IMR-90 (cell line): ENCODE data around the gene EFHC2. TPM values are rescaled to one million over a fixed set of nuclear protein-coding genes. Genes with fewer than 3 reads are reported as not detected.

Source experiments
- ATAC-seq: fragments of 200-7000 bp; cut with Tn5 transposase; 2 replicates; pipeline ENCODE4 v1.9.1; 2020; ENCODE audit warnings: low read depth, mild to moderate bottlenecking, moderate library complexity
- BruUV-seq: library from RNA; stranded (reverse); fragments of 400-500 nt; replicated peaks from 2 replicates; lab custom pipeline; 2021; lab: Mats Ljungman, UMichigan
- CTCF ChIA-PET: fragments of 300-600 bp; formaldehyde crosslinking; extraction: SDS; loops from one replicate; lab custom pipeline; 2021; ENCODE audit warnings: antibody characterized with exemption; lab: Yijun Ruan, JAX
- POLR2A ChIA-PET: fragments of 300-600 bp; sonication (Branson Sonifier 250); formaldehyde crosslinking; loops from one replicate; lab custom pipeline; 2022; ENCODE audit warnings: antibody characterized with exemption; ENCODE audit not compliant: unreplicated experiment; lab: Charles Lee
- DNase-seq: peaks from one replicate; pipeline ENCODE4 v3.0.0; 2013
- H2AFZ ChIP-seq: replicated peaks from 2 replicates; pipeline ENCODE3; 2013; ENCODE audit warnings: low read length, mild to moderate bottlenecking; ENCODE audit not compliant: poor library complexity
- H2AK5ac ChIP-seq: 2 replicates; pipeline ENCODE4 v1.6.1; 2013; ENCODE audit warnings: low read depth, low read length, inconsistent platforms
- H2AK9ac ChIP-seq: replicated peaks from 2 replicates; pipeline ENCODE3; 2013; ENCODE audit warnings: mild to moderate bottlenecking, low read depth, low read length, moderate library complexity; ENCODE audit not compliant: poor library complexity
- H2BK120ac ChIP-seq: 2 replicates; pipeline ENCODE4 v1.6.1; 2013; ENCODE audit warnings: low read depth, low read length, inconsistent platforms
- H2BK15ac ChIP-seq: 3 replicates; pipeline ENCODE4 v1.6.1; 2013; ENCODE audit warnings: low read depth, low read length, inconsistent platforms
- H2BK20ac ChIP-seq: 2 replicates; pipeline ENCODE4 v1.6.1; 2013; ENCODE audit warnings: low read depth, mild to moderate bottlenecking, inconsistent platforms, low read length, moderate library complexity
- H2BK5ac ChIP-seq: 2 replicates; pipeline ENCODE4 v1.6.1; 2013; ENCODE audit warnings: mild to moderate bottlenecking, low read depth, low read length, inconsistent platforms; ENCODE audit not compliant: poor library complexity, severe bottlenecking
- H3K14ac ChIP-seq: replicated peaks from 2 replicates; pipeline ENCODE4 v1.6.1; 2013; ENCODE audit warnings: low read depth, low read length, inconsistent platforms
- H3K18ac ChIP-seq: 2 replicates; pipeline ENCODE4 v1.6.1; 2013; ENCODE audit warnings: low read depth, low read length, control low read depth
- H3K23ac ChIP-seq: 2 replicates; pipeline ENCODE4 v1.6.1; 2013; ENCODE audit warnings: low read depth, low read length, inconsistent platforms
- H3K27ac ChIP-seq: 2 replicates; pipeline ENCODE4 v1.5.1; 2013; ENCODE audit warnings: mild to moderate bottlenecking, control low read depth, low read length; ENCODE audit not compliant: insufficient read depth
- H3K27me3 ChIP-seq: 2 replicates; pipeline ENCODE4 v1.6.1; 2013; ENCODE audit warnings: low read length; ENCODE audit not compliant: control insufficient read depth, insufficient read depth
- H3K36me3 ChIP-seq: 2 replicates; pipeline ENCODE4 v1.6.1; 2013; ENCODE audit warnings: low read length, mixed read lengths; ENCODE audit not compliant: control insufficient read depth, insufficient read depth
- H3K4ac ChIP-seq: 2 replicates; pipeline ENCODE4 v1.6.1; 2013; ENCODE audit warnings: low read depth, low read length, inconsistent platforms
- H3K4me1 ChIP-seq: 2 replicates; pipeline ENCODE4 v1.6.1; 2013; ENCODE audit warnings: low read length, mixed read lengths; ENCODE audit not compliant: control insufficient read depth, insufficient read depth
- H3K4me2 ChIP-seq: 2 replicates; pipeline ENCODE4 v1.6.1; 2013; ENCODE audit warnings: low read depth, mild to moderate bottlenecking, control low read depth, low read length, moderate library complexity
- H3K4me3 ChIP-seq: 2 replicates; pipeline ENCODE4 v1.5.1; 2013; ENCODE audit warnings: low read depth, mild to moderate bottlenecking, control low read depth, low read length, moderate library complexity; ENCODE audit not compliant: insufficient read depth
- H3K56ac ChIP-seq: 2 replicates; pipeline ENCODE4 v1.6.1; 2013; ENCODE audit warnings: low read length, inconsistent platforms; ENCODE audit not compliant: insufficient read depth; ENCODE audit errors: extremely low read depth
- H3K79me1 ChIP-seq, 2 experiments: 2 replicates each; pipeline ENCODE4 v1.6.1; 2013; ENCODE audit warnings: low read length in 2 of 2, inconsistent platforms in 1 of 2, low read depth in 1 of 2
- H3K9ac ChIP-seq: 2 replicates; pipeline ENCODE4 v1.6.1; 2013; ENCODE audit warnings: low read depth, low read length, control low read depth
- H3K9me1 ChIP-seq: 2 replicates; pipeline ENCODE4 v1.6.1; 2013; ENCODE audit warnings: low read length, inconsistent platforms; ENCODE audit not compliant: insufficient read depth
- H3K9me3 ChIP-seq: 2 replicates; pipeline ENCODE4 v1.6.1; 2013; ENCODE audit warnings: low read length; ENCODE audit not compliant: control insufficient read depth, insufficient read depth
- H4K20me1 ChIP-seq: 2 replicates; pipeline ENCODE4 v1.6.1; 2013; ENCODE audit warnings: low read length, inconsistent platforms; ENCODE audit not compliant: insufficient read depth
- H4K5ac ChIP-seq: 2 replicates; pipeline ENCODE4 v1.6.1; 2013; ENCODE audit warnings: mild to moderate bottlenecking, low read depth, low read length, control low read depth
- H4K8ac ChIP-seq, 2 experiments: 2 replicates each; pipeline ENCODE4 v1.6.1; 2013; ENCODE audit warnings: low read depth in 2 of 2, low read length in 2 of 2, control low read depth in 1 of 2, inconsistent platforms in 1 of 2
- H4K91ac ChIP-seq: 2 replicates; pipeline ENCODE4 v1.6.1; 2013; ENCODE audit warnings: low read depth, low read length, inconsistent platforms; ENCODE audit not compliant: insufficient read depth
- MAFK ChIP-seq: IDR thresholded peaks from 2 replicates; pipeline ENCODE4 v1.6.1; 2012; ENCODE audit warnings: low read depth, low read length, improper control_type of control experiment
- WGBS, 2 experiments: methylation state at CpG; one replicate each; pipeline versions ENCODE4 v1.1.5 to v1.1.7; 2013; ENCODE audit warnings: missing lambda C conversion rate in 2 of 2; ENCODE audit not compliant: insufficient read length in 1 of 2; ENCODE audit errors: extremely low coverage in 2 of 2; 5-methylcytosine and 5-hydroxymethylcytosine counted together
- dilution Hi-C: fragments of 300-500 bp; cut with HindIII; formaldehyde crosslinking; loops from one replicate; pipeline ENCODE4 v1.14.3; 2018; ENCODE audit warnings: low sequenced_read_pairs; ENCODE audit not compliant: unreplicated experiment
- in situ Hi-C: fragments of 300-500 bp; cut with MboI; formaldehyde crosslinking; loops from 3 replicates; pipeline ENCODE4 v1.14.3; 2019; ENCODE audit warnings: low sequenced_read_pairs, inconsistent platforms, mixed read lengths
- intact Hi-C: fragments of 100-400 bp; cut with micrococcal nuclease; formaldehyde crosslinking; loops from 2 replicates; pipeline ENCODE4 v1.10.0; 2022
- polyA plus RNA-seq, 3 experiments: library from polyadenylated mRNA; depleted of rRNA; stranded (reverse); fragments of >200 nt; gene quantifications; 2 replicates each; pipeline ENCODE4 v1.2.3, GENCODE V29; 2012; ENCODE audit warnings: low replicate concordance in 1 of 3
- total RNA-seq: library from RNA; depleted of rRNA; stranded (reverse); fragments of >200 nt; gene quantifications from 2 replicates; pipeline ENCODE4 v1.2.3, GENCODE V29; 2012

Gene EFHC2
- total and polyA plus RNA-seq, 2 of the 4 experiments (the other 2 are of a cell fraction): 0.18 to 0.24 TPM

- no peak overlapping the region for H3K4me2 ChIP-seq
- no peak overlapping the region for H3K14ac ChIP-seq
- H3K9me1 ChIP-seq: no peaks in the 10 kb centered on the region
- no peak overlapping the region for H3K27ac ChIP-seq
- H2BK20ac ChIP-seq: no peak overlapping the region
- H2AK9ac ChIP-seq: no peak overlapping the region
- H3K4me3 ChIP-seq: no peak overlapping the region
- H4K20me1 ChIP-seq: no peaks in the 10 kb centered on the region
- CTCF ChIA-PET: no interaction called here
- H3K4me1 ChIP-seq: no peaks in the 10 kb centered on the region
- no peak overlapping the region for H2AFZ ChIP-seq
- H2BK120ac ChIP-seq: no peak overlapping the region
- H2AK5ac ChIP-seq: no peak overlapping the region
- no peaks in the 10 kb centered on the region for H3K79me1 ChIP-seq
- H3K56ac ChIP-seq: no peak overlapping the region
- no peak overlapping the region for H4K91ac ChIP-seq
- no peak overlapping the region for H4K5ac ChIP-seq
- no peak overlapping the region for H3K4ac ChIP-seq
- no peak overlapping the region for H2BK5ac ChIP-seq
- peaks cover 6% of the 10 kb centered on the region for H3K27me3 ChIP-seq
- no peaks in the 10 kb centered on the region for H3K9me3 ChIP-seq
- no CpG with 5 or more reads among the region's 2 CpGs for WGBS, 2 experiments
- no peaks in the 10 kb centered on the region for H3K36me3 ChIP-seq
- no peak overlapping the region for H2BK15ac ChIP-seq
- no peak for ATAC-seq
- DNase-seq: no peak
- TF ChIP-seq MAFK: no peak
- POLR2A ChIA-PET: no interaction called here
- no peak overlapping the region for H4K8ac ChIP-seq
- H3K9ac ChIP-seq: no peak overlapping the region
- BruUV-seq: no TSS peak
- intact Hi-C loops (no loop called here), dilution Hi-C loops (no loop called here), in situ Hi-C loops (no loop called here)
- H3K18ac ChIP-seq: no peak overlapping the region
- H3K23ac ChIP-seq: no peak overlapping the region
Observed at GRCh38 chrX:44234541-44234940, 108.9 kb downstream of the EFHC2 start.
